Central memory CD4-positive, alpha-beta T cell (primary cell): ENCODE results near the gene MMP15.
"Not testable (repeated sequence)": the region's sequence is repeated elsewhere in the genome, so short reads cannot be mapped to it uniquely, and the experiment has no call there.

Experiments used
- DNase-seq: peaks from one replicate; pipeline ENCODE4 v3.0.0; 2022
- total RNA-seq, 3 experiments: gene quantifications; one replicate each; lab custom pipeline; 2026; lab: John Stamatoyannopoulos, UW

Gene MMP15
- 0.39 to 4.5 (median 1.8) reads per million in 3 experiments for total RNA-seq

DNA sequence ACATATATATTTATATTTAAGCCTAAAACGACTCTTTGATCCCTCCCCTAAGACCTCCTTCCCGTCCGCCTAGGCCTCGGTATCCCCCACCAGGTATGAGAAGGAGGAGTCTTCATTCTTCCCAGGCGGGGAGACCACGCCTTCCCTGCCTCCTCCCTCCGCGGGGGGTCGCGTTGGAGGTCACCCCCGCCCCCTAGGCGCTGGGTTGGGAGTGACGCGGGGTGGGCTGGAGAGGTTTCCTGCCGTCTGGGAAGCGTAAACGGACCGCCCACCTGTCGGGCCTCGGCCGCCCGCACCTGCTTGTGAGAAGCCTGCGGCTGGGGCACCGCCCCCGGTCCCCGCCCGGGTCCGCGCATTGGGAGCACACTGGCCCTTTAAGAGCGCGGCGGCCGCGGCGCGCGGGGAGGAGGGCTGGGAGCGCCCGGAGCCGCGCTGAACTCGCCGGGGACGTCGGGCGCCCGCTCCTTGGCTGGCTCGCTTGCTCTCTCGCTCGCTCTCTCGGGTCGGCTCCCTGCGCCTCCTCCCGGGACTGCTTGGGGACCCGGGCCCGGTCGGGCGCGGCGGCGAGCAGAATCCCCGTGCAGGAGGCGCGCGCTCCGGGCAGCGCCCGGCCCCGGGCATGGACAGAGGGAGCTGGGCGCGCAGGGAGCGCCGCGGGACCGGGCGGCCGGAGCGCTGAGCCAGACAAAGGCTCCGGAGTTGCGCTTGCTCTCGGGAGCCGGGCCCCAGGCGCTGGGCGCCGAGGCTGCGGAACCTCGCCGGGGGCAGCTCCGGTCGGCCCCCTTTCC is at the start of gene MMP15:
Gene MMP15, plus strand, starts transcription at position 404 of the 788 bp plus-strand sequence. CDS start 597 bp downstream, outside the sequence.
- peak; percentile 49 for DNase-seq

DNA sequence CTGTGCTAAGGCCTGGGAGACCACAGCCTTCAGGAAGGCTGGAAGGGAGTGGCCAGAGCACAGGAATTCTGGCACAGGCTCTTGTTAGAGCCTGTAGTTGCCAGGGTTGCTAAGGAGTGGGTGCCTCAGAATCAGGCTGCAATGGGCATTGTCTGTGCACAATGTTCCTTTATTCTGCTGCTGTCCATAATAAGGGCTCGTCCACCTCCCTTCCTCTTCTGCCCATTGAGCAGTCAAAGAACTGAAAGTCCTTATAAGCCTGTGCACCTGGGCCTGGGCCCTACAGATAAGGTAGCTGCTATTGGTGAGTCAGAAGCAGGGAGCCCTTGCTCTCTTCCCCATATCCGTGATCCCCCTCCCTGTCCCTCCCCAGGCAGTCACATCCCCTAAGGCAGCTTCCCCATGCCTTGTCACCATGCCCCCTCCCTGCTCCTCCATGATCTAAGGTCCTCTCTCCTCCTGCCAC is 49.2 kb upstream of the MMP15 start:
- DNase-seq = no peak

DNA sequence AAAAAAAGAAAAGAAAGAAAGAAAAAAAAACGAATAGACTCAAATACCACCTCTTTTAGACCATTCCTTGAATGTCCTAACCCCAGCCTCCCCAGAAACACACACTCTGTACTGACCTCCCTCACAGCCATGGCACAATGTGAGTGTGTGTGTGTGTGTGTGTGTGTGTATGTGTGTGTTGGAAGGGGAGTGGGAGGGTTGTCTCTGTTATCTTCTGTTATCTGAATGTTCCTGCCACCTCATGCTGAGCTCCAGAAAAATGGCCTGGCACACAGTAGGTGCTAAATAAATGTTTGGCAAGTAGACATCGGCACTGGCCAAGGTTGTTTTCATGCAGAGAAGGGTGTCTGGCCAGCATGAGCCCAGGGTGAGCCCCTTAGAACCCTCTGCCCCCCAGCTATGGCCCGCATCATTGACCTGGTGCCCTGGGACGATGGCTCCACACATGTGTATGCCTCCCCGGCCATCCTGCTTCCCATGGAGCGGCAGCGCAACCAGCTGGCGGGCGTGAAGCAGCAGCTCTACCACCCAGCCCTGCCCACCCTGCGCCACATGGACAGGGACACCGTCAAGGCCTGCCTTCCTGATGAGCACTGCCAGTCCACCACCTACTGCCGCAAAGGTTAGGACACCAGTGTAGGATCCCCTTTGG is 48.0 kb upstream of the MMP15 start:
- no peak for DNase-seq

DNA sequence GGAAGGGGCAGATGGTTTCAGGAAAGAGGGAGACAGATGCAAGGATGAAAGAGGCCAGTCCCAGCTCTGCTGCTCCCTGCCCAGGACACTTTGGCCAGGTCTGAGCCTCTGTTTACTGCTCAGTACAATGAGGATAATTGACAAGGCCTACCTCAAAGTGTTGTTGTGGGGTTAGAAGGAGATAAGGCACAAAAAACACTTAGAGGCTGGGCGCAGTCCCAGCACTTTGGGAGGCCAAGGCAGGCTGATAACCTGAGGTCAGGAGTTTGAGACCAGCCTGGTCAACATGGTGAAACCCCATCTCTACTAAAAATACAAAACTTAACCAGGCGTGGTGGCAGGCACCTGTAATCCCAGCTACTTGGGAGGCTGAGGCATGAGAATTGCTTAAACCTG is 47.5 kb upstream of the MMP15 start:
- not testable (repeated sequence) for DNase-seq

DNA sequence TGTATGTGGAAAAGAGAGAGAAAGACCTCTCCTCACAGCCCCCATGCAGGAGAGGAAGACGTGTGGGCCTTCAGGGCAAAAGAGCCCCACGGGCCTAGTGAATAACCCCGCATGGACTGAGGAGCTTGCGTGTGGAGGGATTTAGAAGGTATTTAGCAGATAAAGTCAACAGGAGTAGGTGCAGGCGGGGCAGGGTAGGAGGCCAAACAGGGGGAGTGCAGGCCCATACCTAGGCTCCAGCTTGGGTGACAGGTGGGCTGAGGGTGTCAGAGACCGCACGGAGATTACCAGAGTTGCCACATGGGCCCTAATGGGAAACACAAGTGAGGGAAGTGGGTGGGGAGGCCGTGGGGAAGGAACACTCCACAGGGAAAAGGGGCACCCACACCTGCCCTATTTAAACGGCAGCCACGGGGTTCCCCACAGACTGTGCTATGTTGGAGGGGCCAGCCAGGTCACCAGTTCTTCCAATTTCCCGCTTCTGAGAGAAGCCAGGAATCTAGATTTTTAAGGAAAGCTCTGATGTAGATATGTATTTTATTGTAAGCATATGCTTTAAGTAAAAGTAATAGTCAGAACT is 46.5 kb upstream of the MMP15 start:
- DNase-seq = no peak

DNA sequence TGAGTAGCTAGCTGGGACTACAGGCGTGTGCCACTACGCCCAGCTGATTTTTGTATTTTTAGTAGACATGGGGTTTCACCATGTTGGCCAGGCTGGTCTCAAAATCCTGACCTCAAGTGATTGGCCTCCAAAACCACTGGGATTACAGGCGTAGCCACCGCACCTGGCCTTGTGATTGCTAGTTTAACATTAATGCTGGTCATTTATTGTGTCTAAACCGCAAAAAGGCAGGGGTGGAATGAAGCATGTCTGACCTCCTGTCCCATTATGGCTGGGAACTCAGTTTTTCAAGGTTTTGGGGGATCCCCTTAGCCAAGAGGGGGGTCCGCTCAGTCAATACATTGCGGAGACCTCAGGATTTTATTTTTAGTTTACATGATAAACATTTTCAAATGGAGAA is 43.9 kb upstream of the MMP15 start:
- no peak for DNase-seq

DNA sequence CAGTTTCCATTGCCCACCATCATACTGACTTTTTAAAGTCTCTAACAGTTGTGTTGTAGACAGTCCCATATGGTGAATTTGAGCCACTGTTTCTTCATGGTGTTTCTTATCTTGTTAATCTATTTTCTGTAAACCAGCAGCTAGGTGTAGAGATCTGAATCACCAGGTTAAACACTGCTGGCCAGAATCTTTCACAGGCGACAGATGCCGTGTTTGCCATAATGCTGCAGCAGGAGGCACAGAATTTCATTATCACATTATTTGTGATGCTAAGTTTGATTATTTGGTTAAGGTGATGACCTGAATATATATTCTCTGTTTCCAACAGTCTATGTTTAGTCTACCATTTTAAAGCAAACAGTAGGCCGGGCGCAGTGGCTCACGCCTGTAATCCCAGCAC is 43.2 kb upstream of the MMP15 start:
- no peak for DNase-seq

DNA sequence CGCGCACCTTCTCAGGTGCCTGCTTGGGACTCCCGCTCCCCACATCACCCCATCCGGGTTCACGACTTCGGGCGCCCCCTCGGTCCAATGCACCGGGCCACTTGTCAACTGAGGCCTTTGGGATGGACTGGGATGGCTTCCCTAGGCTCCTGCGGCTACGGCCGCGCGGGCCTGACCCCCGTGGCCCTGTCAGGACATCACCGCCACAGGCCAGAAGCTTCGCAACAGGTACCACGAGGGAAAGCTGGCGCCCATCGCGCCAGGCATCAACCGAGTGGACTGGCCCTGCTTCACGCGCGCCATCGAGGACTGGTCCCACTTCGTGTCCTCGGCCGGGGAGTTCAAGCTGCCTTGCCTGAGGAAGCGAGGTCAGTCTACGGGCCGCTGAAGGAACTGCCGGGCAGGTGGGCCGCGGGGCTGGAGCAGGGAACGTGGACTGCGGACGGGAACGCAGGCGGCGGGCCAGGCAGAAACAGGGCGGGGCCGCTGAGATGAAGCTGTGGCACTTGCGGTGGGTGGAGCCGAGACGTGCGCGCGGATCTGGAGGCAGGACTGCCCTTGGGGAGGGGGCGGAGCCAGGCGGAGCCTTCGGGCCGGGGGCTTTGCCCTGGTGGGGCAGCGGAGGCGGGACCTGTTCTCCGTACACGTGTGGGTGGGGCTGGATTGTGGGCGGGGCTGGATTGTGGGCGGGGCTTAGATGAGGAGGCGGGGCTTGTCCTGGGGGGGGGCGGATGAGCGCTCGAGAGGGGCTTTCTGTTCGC is 40.9 kb upstream of the MMP15 start:
- peak; percentile 90 for DNase-seq

DNA sequence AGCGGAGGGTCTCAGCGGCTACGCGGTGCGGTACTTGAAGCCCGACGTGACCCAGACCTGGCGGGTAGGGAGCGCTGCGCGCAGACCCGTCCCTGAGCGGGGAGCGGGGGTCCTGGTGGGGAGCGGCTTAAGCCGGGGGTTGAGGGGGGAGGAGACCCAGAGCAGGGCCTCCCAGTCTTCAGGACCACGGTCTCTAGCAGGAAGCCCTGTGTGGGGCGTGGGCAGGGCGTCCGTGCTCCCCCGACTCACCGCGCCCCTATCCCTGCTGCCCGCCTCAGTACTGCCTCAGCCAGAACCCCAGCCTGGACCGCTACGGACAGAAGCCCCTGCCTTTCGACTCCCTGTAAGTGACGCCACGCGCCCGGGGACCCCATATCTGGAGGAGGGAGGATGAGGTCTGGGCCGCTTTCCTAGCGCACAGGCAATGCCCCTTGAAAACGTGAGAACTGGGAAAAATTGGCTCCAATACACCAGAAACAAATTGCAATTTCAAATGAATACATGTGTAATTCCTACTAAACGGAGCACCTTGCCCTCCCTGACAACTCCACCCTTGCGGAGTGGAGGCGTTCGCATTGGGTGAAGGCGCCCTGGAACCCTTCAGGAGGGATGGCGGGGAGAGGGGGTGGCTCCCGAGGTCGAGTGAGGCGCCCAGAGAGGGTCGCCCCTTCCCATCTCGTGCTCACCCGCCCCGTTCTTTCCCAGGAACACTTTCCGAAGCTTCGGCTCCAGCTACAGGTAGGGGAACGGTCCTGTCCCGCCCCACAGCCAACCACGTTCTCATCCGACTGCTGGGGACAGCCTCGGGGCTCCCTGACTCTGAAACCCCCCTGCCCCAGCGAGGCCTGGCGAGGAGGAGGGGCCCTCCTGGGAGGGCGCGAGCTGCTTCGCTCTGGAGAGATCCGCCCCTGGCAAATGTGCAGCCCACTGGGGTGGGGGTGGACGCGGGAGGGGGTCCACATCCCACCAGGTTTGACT is 40.1 kb upstream of the MMP15 start:
- DNase-seq = no peak

DNA sequence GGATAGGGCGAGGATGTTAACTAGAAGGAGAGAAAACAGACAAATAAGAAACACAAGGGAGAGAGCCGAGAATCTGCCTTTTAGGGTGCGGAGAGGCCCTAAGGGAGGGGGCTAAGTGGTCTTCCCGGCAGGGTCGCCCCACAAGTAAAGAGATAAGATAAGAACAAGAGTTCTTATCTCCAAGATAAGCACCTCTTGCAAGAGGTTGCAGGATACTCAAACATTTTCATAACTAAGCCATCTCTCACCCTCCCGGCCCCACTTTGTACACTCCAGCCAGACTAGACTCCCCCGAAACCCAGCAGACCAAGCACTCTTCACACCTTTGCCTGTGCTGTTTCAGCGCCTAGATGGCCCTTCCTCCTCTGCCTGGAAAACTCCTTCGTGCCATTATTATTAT is 39.4 kb upstream of the MMP15 start:
- DNase-seq = no peak

DNA sequence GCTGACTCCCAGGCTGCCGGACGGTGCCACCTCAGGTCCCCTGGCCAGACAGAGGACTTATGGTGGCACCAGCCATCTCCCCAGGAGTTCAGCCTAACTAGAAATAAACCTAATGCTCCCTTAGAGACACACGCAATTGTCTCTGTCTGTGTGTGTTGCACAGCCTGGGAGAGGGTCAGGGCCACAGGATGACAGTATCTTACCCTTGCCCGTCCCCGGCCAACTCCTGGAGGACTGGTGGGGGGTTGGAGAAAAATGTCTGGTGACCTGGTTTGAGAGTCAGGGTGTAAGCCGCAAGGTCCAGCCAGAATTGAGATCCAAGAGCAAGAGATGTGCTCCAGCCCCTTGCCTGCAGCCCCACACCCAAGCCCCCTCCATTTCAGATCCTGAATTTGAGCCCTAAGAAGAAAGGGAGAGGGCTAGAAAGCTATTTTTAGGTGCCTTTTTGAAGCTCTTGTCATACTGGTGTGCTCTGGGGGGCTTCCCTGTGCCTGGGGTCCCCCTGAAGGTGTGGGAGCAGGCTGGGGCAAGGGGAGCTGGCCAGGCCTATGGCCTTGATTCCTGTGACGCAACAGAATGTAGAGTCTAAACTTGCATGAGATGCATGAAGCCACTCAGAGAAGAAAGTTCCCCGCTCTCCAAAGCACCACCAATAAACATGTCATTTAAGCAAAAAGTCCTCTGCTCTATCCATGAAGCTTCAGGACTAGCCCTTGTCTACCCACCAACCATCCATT is 37.9 kb upstream of the MMP15 start:
- DNase-seq = no peak

DNA sequence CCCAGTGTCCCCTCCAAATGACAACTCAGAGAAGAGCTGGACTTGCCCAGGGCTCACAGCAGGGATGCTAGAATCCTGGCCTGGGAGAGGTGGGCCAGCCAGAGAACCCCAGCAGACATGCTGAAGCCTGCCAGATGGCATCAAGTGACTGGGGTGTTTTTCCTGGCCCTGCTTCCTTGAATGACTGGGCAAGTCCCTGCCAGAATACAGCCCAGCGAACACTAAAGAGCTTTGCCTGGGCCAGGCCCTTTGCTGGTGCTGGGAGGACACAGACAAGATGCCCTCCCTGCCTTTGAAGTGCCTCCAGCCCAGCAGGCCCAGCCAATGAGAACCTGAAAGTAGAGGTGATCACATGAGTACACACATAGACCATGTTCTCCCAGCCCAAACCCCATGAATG is 36.6 kb upstream of the MMP15 start:
- DNase-seq = no peak

DNA sequence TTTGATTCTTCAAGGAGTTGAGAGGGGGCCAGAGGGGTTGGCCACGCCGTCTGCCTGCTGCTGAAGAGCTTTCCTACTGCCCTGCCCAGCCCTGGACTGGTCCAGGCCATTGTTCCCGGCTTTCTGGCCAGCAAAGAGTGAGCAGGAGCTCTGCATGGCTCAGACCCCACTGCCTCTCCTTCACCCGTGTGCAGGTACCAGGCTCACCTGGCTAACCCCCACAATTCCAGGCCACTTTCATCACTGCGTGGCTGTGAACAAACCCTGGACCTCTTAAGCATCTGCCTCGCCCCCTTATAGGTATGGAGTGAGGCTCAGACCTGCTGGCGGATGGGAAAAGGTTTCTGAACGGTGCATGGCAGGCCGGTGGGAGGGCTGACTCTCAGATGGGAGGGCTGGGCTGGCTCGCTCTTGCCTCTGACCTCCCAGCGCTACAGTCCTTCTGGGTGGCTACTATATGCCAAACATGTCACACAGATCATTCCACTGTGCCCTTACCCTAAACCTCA is 33.9 kb upstream of the MMP15 start:
- DNase-seq = no peak

DNA sequence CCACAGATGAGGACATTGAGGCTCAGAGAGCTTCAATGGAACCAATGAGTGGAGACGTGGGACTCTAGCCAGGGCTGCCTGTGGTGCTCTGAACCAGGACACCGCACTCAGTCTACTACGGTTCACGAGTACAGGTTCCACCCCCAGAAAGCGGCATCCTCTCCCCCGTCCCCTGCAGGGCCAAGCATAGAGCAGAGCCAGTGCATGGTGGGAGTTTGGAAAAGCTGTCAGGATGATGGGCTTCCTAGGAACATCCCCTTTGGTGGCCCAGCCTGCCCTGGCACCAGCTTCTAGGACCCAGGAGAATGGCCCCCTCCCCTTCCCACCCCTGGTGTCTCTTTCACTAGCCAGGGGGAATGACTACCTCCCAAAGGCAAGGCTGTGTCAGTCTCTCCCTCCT is 33.5 kb upstream of the MMP15 start:
- DNase-seq = no peak

DNA sequence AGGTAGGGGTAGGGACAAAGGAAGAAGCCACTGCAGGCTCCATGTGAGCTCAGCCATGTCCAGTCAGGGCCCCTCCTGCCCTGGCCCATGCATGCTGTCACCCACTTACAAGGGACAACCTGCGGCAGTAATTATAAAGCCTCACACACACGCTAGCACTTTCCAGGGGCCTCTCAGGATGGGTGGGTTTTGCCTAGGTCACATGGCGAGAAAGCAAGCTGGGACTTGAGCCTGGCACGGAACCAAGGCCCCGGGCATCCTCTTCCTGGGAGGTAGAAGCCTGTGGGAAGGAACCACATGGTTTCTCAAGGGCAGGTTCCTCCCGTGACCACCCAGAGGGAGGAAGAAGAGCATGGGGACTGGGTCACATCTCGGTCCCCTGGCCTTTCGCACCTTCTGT is 32.1 kb upstream of the MMP15 start:
- DNase-seq = no peak

DNA sequence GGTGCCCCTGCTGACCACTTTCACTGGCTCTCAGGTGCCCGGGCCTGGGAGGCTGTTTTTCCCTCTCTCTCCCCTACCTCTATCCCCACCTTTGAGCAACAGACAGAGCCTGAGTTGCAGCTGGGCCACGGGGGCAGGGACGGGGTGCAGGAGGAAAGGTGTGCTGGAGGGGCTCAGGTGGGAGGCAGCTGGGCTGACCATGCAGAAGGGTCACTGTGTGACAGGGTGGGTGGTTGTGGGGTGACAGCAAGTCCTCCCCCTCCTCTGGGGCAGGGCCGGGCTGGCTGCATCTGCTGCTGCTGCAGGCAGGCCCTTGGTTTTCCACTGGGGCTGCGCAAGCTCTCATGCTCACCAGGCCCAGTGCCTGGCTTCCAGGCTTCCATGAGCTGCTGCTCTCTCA is 31.7 kb upstream of the MMP15 start:
- no peak for DNase-seq

DNA sequence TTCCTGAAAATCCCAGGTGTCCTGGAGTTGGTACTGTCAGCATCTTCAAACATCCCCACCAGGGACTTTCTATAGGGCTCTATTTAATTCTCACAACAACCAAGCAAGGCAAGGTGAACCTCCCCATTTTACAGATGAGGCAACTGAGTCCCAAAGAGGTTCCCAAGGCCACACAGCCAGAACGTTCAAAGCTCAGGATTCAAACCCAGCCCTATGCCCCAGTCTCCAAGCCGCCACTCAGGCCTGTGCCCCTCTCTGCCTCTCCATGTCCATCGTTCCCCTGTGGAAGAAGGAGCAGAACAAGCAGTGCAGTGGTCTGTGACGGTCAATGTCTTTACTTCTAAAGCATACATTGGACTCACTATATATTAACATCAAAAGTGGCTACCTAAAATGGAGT is 31.2 kb upstream of the MMP15 start:
- DNase-seq = no peak

DNA sequence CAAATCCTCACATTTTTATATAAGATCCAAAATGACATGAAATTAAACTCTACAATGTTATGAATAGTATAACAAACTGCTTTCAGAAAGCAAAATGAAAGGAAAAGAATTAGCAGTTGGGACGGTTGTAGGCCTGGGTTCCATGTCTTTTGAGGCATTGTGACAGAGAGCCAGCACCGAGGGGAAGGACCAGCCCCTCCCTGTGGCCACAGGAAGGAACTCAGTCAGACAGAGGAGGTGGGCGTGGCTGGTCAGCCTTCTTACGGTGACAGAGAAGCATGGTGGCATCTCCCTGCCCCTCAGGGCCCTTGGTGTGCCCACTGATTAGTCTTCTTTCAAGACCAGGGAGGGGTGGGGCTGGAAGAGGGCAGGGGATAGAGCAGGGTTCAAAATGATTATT is 30.8 kb upstream of the MMP15 start:
- peak; percentile 37 for DNase-seq

DNA sequence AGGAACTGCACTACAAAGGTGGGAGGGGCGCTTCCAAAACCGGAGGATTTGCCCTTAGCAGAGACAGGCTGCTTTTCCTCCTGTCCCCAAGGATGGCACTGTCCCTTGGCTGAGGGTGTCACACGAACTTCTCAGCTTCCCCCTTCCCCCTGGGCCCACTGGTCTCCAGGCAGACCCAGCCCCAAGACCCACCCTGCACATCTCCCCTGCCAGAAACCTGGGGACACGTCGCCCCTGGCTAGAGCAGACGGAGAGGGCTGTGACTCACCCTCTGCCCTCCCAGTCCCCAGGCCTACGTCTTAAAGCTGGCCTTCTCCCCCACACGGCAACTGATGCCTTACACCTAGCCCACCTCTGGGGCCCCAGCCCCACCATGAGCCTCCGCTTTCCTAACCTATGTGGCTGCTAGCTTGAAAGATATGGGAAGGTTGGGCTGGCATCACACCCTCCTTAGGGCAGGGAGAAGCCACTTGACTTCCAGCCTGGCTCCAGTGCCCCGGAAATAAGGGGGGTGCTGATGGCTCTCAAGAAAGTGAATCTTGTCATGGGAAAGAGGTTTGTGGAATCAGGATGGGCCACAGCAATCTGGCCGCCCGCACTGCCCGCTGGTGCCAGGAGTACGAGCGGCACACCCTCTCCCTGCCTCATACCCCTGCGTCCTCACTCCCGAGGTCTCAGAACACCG is 29.7 kb upstream of the MMP15 start:
- DNase-seq = no peak

DNA sequence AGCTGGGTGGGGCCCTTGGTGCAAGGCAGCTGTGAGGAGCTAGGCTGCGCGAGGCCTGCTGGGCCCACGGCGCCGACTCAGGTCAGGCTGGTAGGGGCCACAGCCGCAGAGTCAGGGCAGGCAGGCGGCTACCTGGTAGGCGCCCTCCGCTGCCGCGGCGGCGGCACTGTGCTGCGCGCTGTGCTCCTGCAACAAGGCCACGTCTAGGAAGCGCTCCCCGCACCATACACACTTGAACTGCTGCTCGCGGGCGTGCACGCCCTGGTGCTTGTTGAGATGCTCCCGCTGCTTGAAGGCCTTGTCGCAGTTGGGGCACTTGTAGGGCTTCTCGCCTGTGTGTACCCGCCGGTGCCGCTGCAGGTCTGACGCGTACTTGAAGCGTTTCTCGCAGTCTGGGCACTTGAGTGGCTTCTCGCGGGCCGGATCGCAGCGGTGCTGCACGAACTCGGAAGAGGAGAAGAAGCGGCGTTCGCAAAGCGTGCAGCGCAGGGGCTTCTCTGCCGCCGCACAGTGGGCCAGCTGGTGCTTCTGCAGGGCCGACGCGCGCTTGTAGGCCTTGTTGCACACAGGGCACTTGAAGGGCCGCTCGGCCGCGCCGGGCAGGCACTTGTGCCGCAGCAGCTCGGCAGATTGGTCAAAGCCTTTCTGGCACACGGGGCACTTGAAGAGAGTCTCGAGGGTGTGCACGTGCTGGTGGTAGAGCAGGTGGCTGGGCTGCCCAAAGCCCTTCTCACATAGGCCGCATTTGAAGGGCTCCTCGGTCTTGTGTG is 29.0 kb upstream of the MMP15 start:
- no peak for DNase-seq
